HEK293T (cell line): Measurements from ENCODE around the gene THRB.

Source experiments
- BHLHE40 ChIP-seq: fragments of 450-650 bp; IDR thresholded peaks from 2 replicates; pipeline ENCODE4 v1.6.1; 2016; ENCODE audit warnings: mild to moderate bottlenecking, moderate library complexity, borderline replicate concordance
- FOXM1 ChIP-seq: fragments of 450-650 bp; IDR thresholded peaks from 2 replicates; pipeline ENCODE4 v1.6.1; 2017; ENCODE audit warnings: mild to moderate bottlenecking, borderline replicate concordance
- L3MBTL2 ChIP-seq: fragments of 450-650 bp; conservative IDR thresholded peaks from 2 replicates; pipeline ENCODE4 v1.6.1; 2016; ENCODE audit warnings: mild to moderate bottlenecking
- SP1 ChIP-seq: fragments of 450-650 bp; IDR thresholded peaks from 2 replicates; pipeline ENCODE4 v1.6.1; 2017
- SUZ12 ChIP-seq: fragments of 450-650 bp; IDR thresholded peaks from 2 replicates; pipeline ENCODE4 v1.6.1; 2016; ENCODE audit warnings: mild to moderate bottlenecking

DNA sequence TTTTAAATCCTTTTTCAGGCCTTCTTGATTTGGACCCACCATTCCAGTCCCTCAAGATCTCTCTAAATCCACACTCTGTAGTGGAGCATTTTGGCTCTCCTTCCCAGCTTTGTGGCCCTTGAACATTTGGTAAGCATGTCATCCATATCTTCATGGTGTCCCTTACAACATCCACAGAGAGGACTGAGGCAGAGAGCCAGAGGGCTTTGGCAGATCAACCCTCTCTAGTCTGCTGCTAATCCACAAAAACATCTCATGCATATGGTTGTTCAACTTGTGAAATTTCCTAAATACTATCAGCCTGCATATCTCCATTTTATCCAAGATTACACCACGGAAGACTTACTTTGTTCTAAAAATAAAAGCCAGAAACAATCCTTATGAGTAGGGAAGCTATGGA is 23.2 kb downstream of the THRB start:
- no peak for TF ChIP-seq SP1
- no peak for TF ChIP-seq FOXM1
- TF ChIP-seq L3MBTL2 = no peak
- TF ChIP-seq SUZ12 = no peak
- no peak for TF ChIP-seq BHLHE40
